GM12878 (cell line): ENCODE measurements around the gene CHERP.

Experiments used
- ATF2 ChIP-seq: IDR thresholded peaks from 2 replicates; pipeline ENCODE4 v1.6.1; 2012; ENCODE audit warnings: low read length, inconsistent platforms
- CHD2 ChIP-seq: IDR thresholded peaks from 2 replicates; pipeline ENCODE4 v1.6.1; 2011; ENCODE audit warnings: low read depth, low read length, improper control_type of control experiment, borderline replicate concordance
- ELK1 ChIP-seq: IDR thresholded peaks from 2 replicates; pipeline ENCODE4 v1.6.1; 2012; ENCODE audit warnings: low read depth, low read length, improper control_type of control experiment
- EZH2 ChIP-seq: IDR thresholded peaks from 2 replicates; pipeline ENCODE4 v1.6.1; 2012; ENCODE audit warnings: low read depth, mild to moderate bottlenecking, control low read depth, inconsistent platforms, low read length, borderline replicate concordance; ENCODE audit not compliant: control insufficient read depth
- JUND ChIP-seq: IDR thresholded peaks from 2 replicates; pipeline ENCODE4 v1.6.1; 2012; ENCODE audit warnings: low read depth, mild to moderate bottlenecking, low read length, improper control_type of control experiment, moderate library complexity
- POLR2A ChIP-seq: IDR thresholded peaks from 2 replicates; pipeline ENCODE4 v1.6.1; 2011; ENCODE audit warnings: low read depth, mild to moderate bottlenecking, low read length
- ZNF592 ChIP-seq: fragments of 450-650 bp; IDR thresholded peaks from 2 replicates; pipeline ENCODE4 v1.6.1; 2017; ENCODE audit warnings: mild to moderate bottlenecking, moderate library complexity

GRCh38 chr19:16542045-16542909 lies at the start of gene CHERP:
- TF ChIP-seq EZH2, result no peak
- peak; percentile 93 for TF ChIP-seq POLR2A
- TF ChIP-seq JUND, result no peak
- TF ChIP-seq ELK1, result peak; percentile 99
- TF ChIP-seq ATF2, result no peak
- TF ChIP-seq ZNF592, result no peak
- TF ChIP-seq CHD2, result peak; percentile 96
